Mesodermal cell (in vitro differentiated cells): ENCODE data around the gene MSH3.
"Not testable (repeated sequence)": the region's sequence is repeated elsewhere in the genome, so short reads cannot be mapped to it uniquely, and the experiment has no call there.

Experiments used
- H3K27ac ChIP-seq: 2 replicates; pipeline ENCODE4 v1.7.0; 2013; ENCODE audit warnings: mild to moderate bottlenecking, low read depth, low read length, moderate library complexity; ENCODE audit not compliant: severe bottlenecking
- H3K36me3 ChIP-seq: 2 replicates; pipeline ENCODE4 v1.7.1; 2013; ENCODE audit warnings: mild to moderate bottlenecking, low read length, moderate library complexity; ENCODE audit not compliant: control insufficient read depth, insufficient read depth
- H3K4me1 ChIP-seq: one replicate; pipeline ENCODE4 v1.7.1; 2013; ENCODE audit warnings: mild to moderate bottlenecking, low read length; ENCODE audit not compliant: insufficient read depth, control insufficient read depth, poor library complexity, severe bottlenecking
- H3K4me3 ChIP-seq: 2 replicates; pipeline ENCODE4 v1.7.0; 2013; ENCODE audit warnings: low read length, control low read depth, mild to moderate bottlenecking; ENCODE audit not compliant: insufficient read depth, poor library complexity, severe bottlenecking; ENCODE audit errors: extremely low read depth
- H3K9me3 ChIP-seq: 2 replicates; pipeline ENCODE4 v1.7.1; 2013; ENCODE audit warnings: mild to moderate bottlenecking, low read length, moderate library complexity; ENCODE audit not compliant: control insufficient read depth
- WGBS, 2 experiments: methylation state at CpG; one replicate each; pipeline ENCODE4 v1.1.5; 2013; ENCODE audit warnings: missing lambda C conversion rate in 2 of 2; ENCODE audit not compliant: insufficient coverage in 2 of 2; 5-methylcytosine and 5-hydroxymethylcytosine counted together

MSH3 gene

GRCh38 chr5:80656425-80656824 is 2.0 kb downstream of the MSH3 start:
- Histone ChIP-seq H3K9me3 (no peaks in the 10 kb centered on the region), H3K4me1 (peaks cover 16% of the 10 kb centered on the region), H3K4me3 (no peak overlapping the region), H3K36me3 (peaks cover 40% of the 10 kb centered on the region), H3K27ac (peak overlapping the region; percentile 51)
- WGBS, 2 experiments, result 40% methylated on average over 1 of the region's 1 CpG; no CpG with 5 or more reads in 1 of the 2 experiments

DNA sequence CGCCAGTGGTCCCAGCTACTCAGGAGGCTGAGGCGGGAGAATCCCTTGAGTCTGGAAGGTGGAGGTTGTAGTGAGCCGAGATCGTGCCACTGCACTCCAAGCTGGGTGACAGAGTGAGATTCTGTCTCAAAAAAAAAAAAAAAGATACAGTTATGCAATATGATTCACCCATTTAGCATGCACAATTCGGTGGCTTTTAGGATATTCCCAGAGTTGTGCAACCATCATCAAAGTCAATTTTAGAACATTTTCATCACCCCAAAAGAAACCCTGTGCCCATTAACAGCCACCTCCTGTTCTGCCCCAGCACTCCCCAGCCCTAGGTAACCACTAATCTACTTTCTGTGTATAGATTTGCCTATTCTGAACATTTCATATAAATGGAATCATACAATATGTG is 4.7 kb downstream of the MSH3 start:
- no peak overlapping the region for H3K4me3 ChIP-seq
- peaks cover 11% of the 10 kb centered on the region for H3K4me1 ChIP-seq
- H3K36me3 ChIP-seq, result peaks cover 59% of the 10 kb centered on the region
- H3K9me3 ChIP-seq, result no peaks in the 10 kb centered on the region
- H3K27ac ChIP-seq, result no peak overlapping the region
- WGBS, 2 experiments, result 80 to 94% methylated on average over 2 to 3 of the region's 5 CpGs

DNA sequence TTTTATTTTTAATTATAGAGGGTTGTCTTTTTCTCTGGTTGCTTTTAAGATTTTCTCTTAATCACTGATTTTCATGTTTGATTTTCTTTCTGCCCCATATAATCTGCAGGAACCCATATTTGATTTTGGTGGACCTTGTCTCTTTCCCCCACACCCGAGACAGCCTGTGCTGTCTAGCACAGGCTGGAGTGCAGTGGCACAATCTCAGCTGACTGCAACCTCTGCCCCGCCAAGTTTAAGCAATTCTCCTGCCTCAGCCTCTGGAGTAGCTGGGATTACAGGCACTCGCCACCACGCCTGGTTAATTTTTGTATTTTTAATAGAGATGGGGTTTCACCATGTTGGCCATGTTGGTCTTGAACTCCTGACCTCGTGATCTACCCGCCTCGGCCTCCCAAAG is 6.2 kb downstream of the MSH3 start:
- H3K27ac ChIP-seq, result not testable (repeated sequence)

DNA sequence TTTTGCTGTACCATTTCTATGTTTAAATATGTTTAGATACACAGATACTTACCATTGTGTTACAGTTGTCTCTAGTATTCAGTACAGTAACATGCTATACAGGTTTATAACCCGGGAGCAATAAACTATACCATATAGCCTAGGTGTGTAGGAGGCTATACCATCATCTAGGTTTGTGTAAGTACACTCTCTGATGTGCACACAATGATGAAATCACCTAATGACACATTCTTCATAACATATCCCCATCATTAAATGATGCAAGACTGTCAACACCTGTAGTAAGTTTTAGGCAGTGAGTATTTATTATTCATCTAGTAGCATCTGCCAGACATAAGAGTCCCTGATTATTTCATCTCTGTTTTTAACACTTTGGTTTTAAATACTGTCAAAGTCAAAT is 7.7 kb downstream of the MSH3 start:
- peaks cover 72% of the 10 kb centered on the region for H3K36me3 ChIP-seq
- H3K9me3 ChIP-seq, result no peaks in the 10 kb centered on the region
- H3K4me1 ChIP-seq, result no peaks in the 10 kb centered on the region
- H3K27ac ChIP-seq, result no peak overlapping the region
- WGBS, 2 experiments, result no CpG with 5 or more reads among the region's 1 CpG
- no peak overlapping the region for H3K4me3 ChIP-seq

More for the DNA sequence above, 6.2 kb downstream of the MSH3 start:
- not testable (repeated sequence) for H3K4me3 ChIP-seq, H3K9me3 ChIP-seq, H3K4me1 ChIP-seq
- 80 to 100% methylated on average over 1 to 2 of the region's 7 CpGs for WGBS, 2 experiments
- peaks cover 66% of the 10 kb centered on the region for H3K36me3 ChIP-seq

DNA sequence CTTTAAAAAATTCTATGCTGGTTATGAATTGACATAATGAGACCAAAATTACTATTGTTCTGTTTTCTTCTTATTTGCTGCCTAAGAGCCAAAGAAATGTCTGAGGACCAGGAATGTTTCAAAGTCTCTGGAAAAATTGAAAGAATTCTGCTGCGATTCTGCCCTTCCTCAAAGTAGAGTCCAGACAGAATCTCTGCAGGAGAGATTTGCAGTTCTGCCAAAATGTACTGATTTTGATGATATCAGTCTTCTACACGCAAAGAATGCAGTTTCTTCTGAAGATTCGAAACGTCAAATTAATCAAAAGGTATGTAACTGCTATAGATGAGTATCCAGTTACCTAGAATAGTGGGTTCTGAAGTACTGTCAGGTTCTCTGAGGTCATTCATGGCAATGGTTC is 10.6 kb downstream of the MSH3 start:
- 100% methylated on average over 3 of the region's 4 CpGs for WGBS, 2 experiments
- H3K36me3 ChIP-seq, result peaks cover 51% of the 10 kb centered on the region
- no peaks in the 10 kb centered on the region for H3K4me1 ChIP-seq
- H3K9me3 ChIP-seq, result no peaks in the 10 kb centered on the region
- H3K4me3 ChIP-seq, result no peak overlapping the region
- no peak overlapping the region for H3K27ac ChIP-seq

DNA sequence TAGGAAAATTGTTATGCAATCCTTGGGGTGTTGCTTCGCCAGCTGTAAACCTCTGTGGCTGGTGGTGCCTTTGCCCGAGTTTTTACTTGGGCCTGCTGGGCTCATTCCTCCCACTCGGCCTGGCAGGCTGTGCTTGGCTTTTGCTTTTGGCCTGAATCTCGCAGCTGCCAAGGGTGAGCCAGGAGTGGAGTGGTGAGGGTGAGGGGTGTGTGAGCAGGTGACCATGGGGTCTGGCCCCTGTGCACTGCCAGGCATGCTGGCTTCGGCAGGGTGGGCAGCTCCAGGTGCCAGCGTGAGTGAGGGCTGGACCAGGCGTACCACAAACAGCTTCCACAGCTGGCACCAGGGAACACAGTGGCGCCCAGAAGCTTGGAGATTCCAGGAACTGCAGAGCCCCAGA is 12.9 kb downstream of the MSH3 start:
- 82 to 89% methylated on average over 6 of the region's 8 CpGs for WGBS, 2 experiments
- Histone ChIP-seq H3K4me3 (no peak overlapping the region), H3K36me3 (peaks cover 35% of the 10 kb centered on the region), H3K9me3 (no peaks in the 10 kb centered on the region), H3K4me1 (no peaks in the 10 kb centered on the region), H3K27ac (no peak overlapping the region)

- Histone ChIP-seq H3K4me1 (no peaks in the 10 kb centered on the region), H3K36me3 (peaks cover 34% of the 10 kb centered on the region), H3K9me3 (no peaks in the 10 kb centered on the region), H3K27ac (no peak overlapping the region), H3K4me3 (no peak overlapping the region)
- WGBS, 2 experiments, result 88 to 92% methylated on average over 13 to 14 of the region's 16 CpGs
Observed at GRCh38 chr5:80668016-80668969, 13.8 kb downstream of the MSH3 start.

GRCh38 chr5:80672140-80672736 is 17.8 kb downstream of the MSH3 start:
- peaks cover 32% of the 10 kb centered on the region for H3K36me3 ChIP-seq

GRCh38 chr5:80676706-80677105 is 22.3 kb downstream of the MSH3 start:
- no peaks in the 10 kb centered on the region for H3K4me1 ChIP-seq
- H3K36me3 ChIP-seq, result peaks cover 32% of the 10 kb centered on the region
- H3K4me3 ChIP-seq, result no peak overlapping the region
- no peak overlapping the region for H3K27ac ChIP-seq
- H3K9me3 ChIP-seq, result no peaks in the 10 kb centered on the region
- 87 to 90% methylated on average over 4 to 5 of the region's 6 CpGs for WGBS, 2 experiments

More at GRCh38 chr5:80672140-80672736, 17.8 kb downstream of the MSH3 start:
- Histone ChIP-seq H3K9me3 (no peaks in the 10 kb centered on the region), H3K27ac (no peak overlapping the region), H3K4me3 (no peak overlapping the region), H3K4me1 (no peaks in the 10 kb centered on the region)
- no CpG with 5 or more reads among the region's 7 CpGs for WGBS, 2 experiments

GRCh38 chr5:80686757-80687156 is 32.3 kb downstream of the MSH3 start:
- Histone ChIP-seq H3K4me1 (no peaks in the 10 kb centered on the region), H3K27ac (no peak overlapping the region), H3K4me3 (no peak overlapping the region), H3K9me3 (no peaks in the 10 kb centered on the region), H3K36me3 (peaks cover 21% of the 10 kb centered on the region)
